GM23248 (cell line): ENCODE data around the gene SPRR1A. TPM values are rescaled to one million over a fixed set of nuclear protein-coding genes. Genes with fewer than 3 reads are reported as not detected.

Experiments
- DNase-seq: peaks from one replicate; pipeline ENCODE4 v3.0.0-alpha.2; 2015
- H2AFZ ChIP-seq: fragments of 200-600 bp; sonication (generic); 2 replicates; pipeline ENCODE4 v1.6.1; 2016; ENCODE audit warnings: antibody characterized with exemption
- H3F3A ChIP-seq: fragments of 200-600 bp; sonication (generic); 2 replicates; pipeline ENCODE4 v1.6.1; 2016; ENCODE audit warnings: mild to moderate bottlenecking, antibody characterized with exemption, mixed run types; ENCODE audit not compliant: insufficient read depth
- H3K27ac ChIP-seq: fragments of 200-600 bp; sonication (generic); 2 replicates; pipeline ENCODE4 v1.5.1; 2016; ENCODE audit warnings: mild to moderate bottlenecking
- H3K27me3 ChIP-seq: fragments of 200-600 bp; sonication (generic); replicated peaks from 2 replicates; pipeline ENCODE4 v1.6.1; 2016; ENCODE audit warnings: mild to moderate bottlenecking; ENCODE audit not compliant: insufficient read depth
- H3K36me3 ChIP-seq: fragments of 200-600 bp; sonication (generic); 2 replicates; pipeline ENCODE4 v1.6.1; 2016; ENCODE audit warnings: low read depth, mild to moderate bottlenecking
- H3K4me1 ChIP-seq: fragments of 200-600 bp; sonication (generic); 2 replicates; pipeline ENCODE4 v1.6.1; 2016; ENCODE audit warnings: mild to moderate bottlenecking; ENCODE audit not compliant: insufficient read depth
- H3K4me2 ChIP-seq: fragments of 200-600 bp; sonication (generic); one replicate; pipeline ENCODE4 v1.6.1; 2016; ENCODE audit warnings: mild to moderate bottlenecking; ENCODE audit not compliant: unreplicated experiment
- H3K4me3 ChIP-seq: fragments of 200-600 bp; sonication (generic); 2 replicates; pipeline ENCODE4 v1.5.1; 2016; ENCODE audit warnings: mild to moderate bottlenecking
- H3K79me2 ChIP-seq: fragments of 200-600 bp; sonication (generic); 2 replicates; pipeline ENCODE4 v1.6.1; 2016; ENCODE audit warnings: mild to moderate bottlenecking; ENCODE audit not compliant: insufficient read depth
- H3K9ac ChIP-seq: fragments of 200-600 bp; sonication (generic); 2 replicates; pipeline ENCODE4 v1.6.1; 2016; ENCODE audit warnings: mild to moderate bottlenecking
- H3K9me2 ChIP-seq: fragments of 200-600 bp; sonication (generic); 2 replicates; pipeline ENCODE4 v1.6.1; 2016; ENCODE audit warnings: mixed run types, mild to moderate bottlenecking, moderate library complexity; ENCODE audit not compliant: insufficient read depth
- H3K9me3 ChIP-seq: fragments of 200-600 bp; sonication (generic); one replicate; pipeline ENCODE4 v1.6.1; 2017; ENCODE audit warnings: low read depth
- H4K20me1 ChIP-seq: fragments of 200-600 bp; sonication (generic); 2 replicates; pipeline ENCODE4 v1.6.0; 2016; ENCODE audit not compliant: insufficient read depth
- EZH2 ChIP-seq: fragments of 200-600 bp; sonication (generic); IDR thresholded peaks from 2 replicates; pipeline ENCODE4 v1.6.1; 2018; ENCODE audit warnings: antibody characterized with exemption, mild to moderate bottlenecking; ENCODE audit not compliant: insufficient read depth, poor library complexity, severe bottlenecking
- EZH2phosphoT487 ChIP-seq: fragments of 200-600 bp; sonication (generic); IDR thresholded peaks from 2 replicates; pipeline ENCODE4 v1.6.1; 2018; ENCODE audit warnings: antibody characterized with exemption, moderate library complexity, mild to moderate bottlenecking, low read depth; ENCODE audit not compliant: insufficient read depth
- whole genome bisulfite sequencing, 2 experiments: methylation state at CpG; one replicate each; pipeline ENCODE4 v1.1.6; 2015 to 2017; ENCODE audit warnings: low lambda C conversion rate in 2 of 2, low coverage in 1 of 2; ENCODE audit errors: missing lambda C conversion rate in 2 of 2; 5-methylcytosine and 5-hydroxymethylcytosine counted together
- in situ Hi-C: fragments of 300-500 bp; cut with MboI; formaldehyde crosslinking; loops from 2 replicates; pipeline ENCODE4 v1.15.0; 2020
- polyA plus RNA-seq: library from polyadenylated mRNA; unstranded; fragments of >200 nt; fragmentation: Nextera tagmentation; extraction: Ambion mirVana; gene quantifications from 2 replicates; pipeline ENCODE4 v1.2.1, GENCODE V29; 2016
- total RNA-seq: library from RNA; depleted of rRNA; stranded (reverse); fragments of >200 nt; shearing (Covaris generic); gene quantifications from 2 replicates; pipeline ENCODE4 v1.2.3, GENCODE V29; 2014

SPRR1A gene
- total and polyA plus RNA-seq, 2 experiments from 2014 or later: not detected

DNA sequence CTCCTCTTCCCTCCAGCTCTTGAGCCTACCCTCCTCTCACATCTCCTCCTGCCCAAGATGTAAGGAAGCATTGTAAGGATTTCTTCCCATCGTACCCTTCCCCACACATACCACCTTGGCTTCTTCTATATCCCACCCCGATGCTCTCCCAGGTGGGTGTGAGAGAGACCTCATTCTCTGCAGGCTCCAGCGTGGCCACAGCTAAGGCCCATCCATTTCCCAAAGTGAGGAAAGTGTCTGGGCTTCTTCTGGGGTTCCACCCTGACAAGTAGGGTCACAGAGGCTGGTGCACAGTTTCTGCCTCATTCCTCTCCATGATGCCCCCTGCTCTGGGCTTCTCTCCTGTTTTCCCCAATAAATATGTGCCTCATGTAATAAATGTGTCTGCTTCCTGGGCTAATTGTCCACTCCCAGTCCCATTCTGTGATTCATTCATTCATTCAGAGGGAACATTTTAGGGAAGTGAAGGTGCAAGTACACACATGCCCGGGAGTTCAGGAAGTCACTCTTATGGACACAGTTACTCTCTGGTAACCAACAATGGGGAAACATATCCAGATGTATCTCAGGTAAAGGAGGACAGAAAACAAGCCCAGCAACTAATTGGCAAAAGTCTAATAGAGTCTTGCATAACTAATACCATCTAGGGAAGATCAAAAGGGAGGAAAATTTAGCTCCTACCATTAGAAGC, 11.5 kb upstream of the SPRR1A start:
- Histone ChIP-seq H2AFZ (no peak overlapping the region), H3K4me1 (no peaks in the 10 kb centered on the region), H3K27ac (no peak overlapping the region), H3K79me2 (no peaks in the 10 kb centered on the region), H3K4me2 (no peak overlapping the region), H3K9me3 (no peaks in the 10 kb centered on the region), H3K4me3 (no peak overlapping the region), H3K9ac (no peak overlapping the region), H3K36me3 (no peaks in the 10 kb centered on the region), H3K9me2 (peaks cover 3% of the 10 kb centered on the region; the same call in 1 of the 2 replicates), H3F3A (no peaks in the 10 kb centered on the region), H4K20me1 (no peaks in the 10 kb centered on the region), H3K27me3 (no peaks in the 10 kb centered on the region; the same call in 1 of the 2 replicates)
- 40 to 45% methylated on average over 4 of the region's 4 CpGs for WGBS, 2 experiments
- TF ChIP-seq EZH2phosphoT487 (no peak), EZH2 (no peak)
- no peak for DNase-seq
- in situ Hi-C loops: no loop called here

DNA sequence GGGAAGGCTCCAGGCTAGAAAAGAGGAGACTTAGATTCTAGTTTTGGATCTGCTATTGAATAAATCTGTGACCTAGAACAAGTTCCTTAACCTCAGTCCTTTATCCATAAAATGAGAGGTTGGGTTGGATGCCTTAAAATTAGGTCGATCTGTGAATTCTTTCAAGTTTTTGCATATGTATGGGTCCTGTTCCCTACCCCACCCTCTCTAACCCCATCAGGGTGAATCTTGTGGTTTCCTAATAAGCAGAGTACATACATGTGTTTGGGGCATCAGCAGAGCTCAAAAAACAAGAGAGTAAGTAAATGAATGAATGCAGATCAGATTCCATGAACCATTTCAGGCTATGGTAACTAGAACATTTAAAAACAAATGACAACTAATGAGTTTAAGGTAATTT, 7.2 kb upstream of the SPRR1A start:
- in situ Hi-C loops: no loop called here
- H3K27ac ChIP-seq: no peak overlapping the region
- peaks cover 3% of the 10 kb centered on the region; the same call in 1 of the 2 replicates for H3K9me2 ChIP-seq

DNA sequence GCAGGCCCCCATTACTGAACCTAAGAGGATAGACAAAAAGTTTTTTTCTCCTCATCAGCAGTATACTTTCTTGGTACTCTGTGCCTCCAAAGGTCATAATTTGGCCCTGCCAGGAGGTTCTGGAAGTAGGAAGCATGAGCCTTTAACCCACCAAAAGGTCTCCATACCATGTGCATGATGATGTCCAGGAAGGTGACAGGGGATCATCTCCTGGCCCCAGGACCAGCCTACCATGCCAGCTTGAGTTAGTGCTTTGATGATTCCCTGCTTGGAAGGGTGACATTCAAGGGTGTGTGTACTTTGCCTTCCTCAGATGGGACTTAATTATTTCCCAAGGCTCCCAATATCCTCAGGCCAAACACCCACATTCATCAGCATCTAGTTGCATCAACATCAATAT, 6.3 kb upstream of the SPRR1A start:
- in situ Hi-C loops: no loop called here
- TF ChIP-seq EZH2: no peak
- TF ChIP-seq EZH2phosphoT487: no peak
- no peak overlapping the region for H3K9ac ChIP-seq
- peaks cover 15% of the 10 kb centered on the region for H3K27me3 ChIP-seq
- no peaks in the 10 kb centered on the region for H3K79me2 ChIP-seq
- H3K4me3 ChIP-seq: no peak overlapping the region
- peaks cover 3% of the 10 kb centered on the region; the same call in 1 of the 2 replicates for H3K9me2 ChIP-seq
- H3K9me3 ChIP-seq: no peaks in the 10 kb centered on the region
- no peaks in the 10 kb centered on the region for H3K4me1 ChIP-seq
- no peak for DNase-seq
- H3K27ac ChIP-seq: no peak overlapping the region
- no peak overlapping the region for H3K4me2 ChIP-seq
- no peaks in the 10 kb centered on the region for H4K20me1 ChIP-seq
- no peak overlapping the region for H2AFZ ChIP-seq
- no peaks in the 10 kb centered on the region for H3F3A ChIP-seq
- H3K36me3 ChIP-seq: no peaks in the 10 kb centered on the region

More for the DNA sequence above, 7.2 kb upstream of the SPRR1A start:
- Histone ChIP-seq H3F3A (no peaks in the 10 kb centered on the region), H3K27me3 (peaks cover 15% of the 10 kb centered on the region), H3K4me1 (no peaks in the 10 kb centered on the region), H2AFZ (no peak overlapping the region), H3K36me3 (no peaks in the 10 kb centered on the region), H3K4me3 (no peak overlapping the region), H3K9me3 (no peaks in the 10 kb centered on the region), H4K20me1 (no peaks in the 10 kb centered on the region), H3K9ac (no peak overlapping the region), H3K79me2 (no peaks in the 10 kb centered on the region), H3K4me2 (no peak overlapping the region)
- WGBS, 2 experiments: 17 to 23% methylated on average over 1 of the region's 1 CpG
- no peak for DNase-seq
- TF ChIP-seq EZH2phosphoT487: no peak
- no peak for TF ChIP-seq EZH2

DNA sequence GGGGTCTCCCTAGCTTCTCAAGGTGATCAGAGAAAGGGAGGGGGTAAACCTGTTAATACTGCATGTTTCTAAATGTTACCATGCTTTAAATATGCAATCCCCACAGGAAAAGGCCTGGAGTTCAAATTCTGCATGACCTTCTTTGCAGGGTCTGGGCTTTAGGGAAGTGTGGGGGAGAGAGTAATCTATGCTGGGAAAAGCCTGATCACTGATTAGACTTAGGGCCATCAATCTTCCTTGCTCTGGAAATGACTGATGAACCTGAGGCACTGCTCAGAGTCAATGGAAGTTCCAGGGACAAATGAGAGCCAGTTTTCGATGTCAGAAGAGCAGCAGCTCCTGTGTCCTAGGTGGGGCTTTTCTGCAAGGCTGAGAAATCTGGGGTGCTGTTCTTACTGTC, 3.2 kb upstream of the SPRR1A start:
- H3K79me2 ChIP-seq: no peaks in the 10 kb centered on the region

More for the DNA sequence above, 3.2 kb upstream of the SPRR1A start:
- Histone ChIP-seq H3K27me3 (peaks cover 15% of the 10 kb centered on the region), H3F3A (no peaks in the 10 kb centered on the region), H4K20me1 (no peaks in the 10 kb centered on the region), H3K27ac (no peak overlapping the region), H3K4me1 (no peaks in the 10 kb centered on the region), H3K4me2 (no peak overlapping the region), H3K9me2 (no peaks in the 10 kb centered on the region), H3K36me3 (no peaks in the 10 kb centered on the region), H2AFZ (no peak overlapping the region), H3K9me3 (no peaks in the 10 kb centered on the region), H3K4me3 (no peak overlapping the region), H3K9ac (no peak overlapping the region)
- no peak for DNase-seq
- in situ Hi-C loops: no loop called here
- TF ChIP-seq EZH2phosphoT487 (no peak), EZH2 (no peak)
- WGBS, 2 experiments: 19 to 43% methylated on average over 1 of the region's 1 CpG
